Breast epithelium (tissue), 3 donors: ENCODE measurements around the gene HIVEP2.

Experiments used
- CTCF ChIP-seq, 3 donors: fragments of 450-650 bp; IDR thresholded peaks; one replicate each; pipeline ENCODE4 v1.5.1; 2016 to 2017; ENCODE audit warnings: antibody characterized with exemption in 3 of 3, mild to moderate bottlenecking in 3 of 3, moderate library complexity in 3 of 3
- POLR2A ChIP-seq: fragments of 450-650 bp; IDR thresholded peaks from one replicate; pipeline ENCODE4 v1.6.1; 2016; ENCODE audit warnings: antibody characterized with exemption, mild to moderate bottlenecking, moderate library complexity
- POLR2AphosphoS5 ChIP-seq, 3 donors: sonication (generic); formaldehyde crosslinking; IDR thresholded peaks; one replicate each; pipeline ENCODE4 v1.6.1; 2017; ENCODE audit warnings: antibody characterized with exemption in 3 of 3

DNA sequence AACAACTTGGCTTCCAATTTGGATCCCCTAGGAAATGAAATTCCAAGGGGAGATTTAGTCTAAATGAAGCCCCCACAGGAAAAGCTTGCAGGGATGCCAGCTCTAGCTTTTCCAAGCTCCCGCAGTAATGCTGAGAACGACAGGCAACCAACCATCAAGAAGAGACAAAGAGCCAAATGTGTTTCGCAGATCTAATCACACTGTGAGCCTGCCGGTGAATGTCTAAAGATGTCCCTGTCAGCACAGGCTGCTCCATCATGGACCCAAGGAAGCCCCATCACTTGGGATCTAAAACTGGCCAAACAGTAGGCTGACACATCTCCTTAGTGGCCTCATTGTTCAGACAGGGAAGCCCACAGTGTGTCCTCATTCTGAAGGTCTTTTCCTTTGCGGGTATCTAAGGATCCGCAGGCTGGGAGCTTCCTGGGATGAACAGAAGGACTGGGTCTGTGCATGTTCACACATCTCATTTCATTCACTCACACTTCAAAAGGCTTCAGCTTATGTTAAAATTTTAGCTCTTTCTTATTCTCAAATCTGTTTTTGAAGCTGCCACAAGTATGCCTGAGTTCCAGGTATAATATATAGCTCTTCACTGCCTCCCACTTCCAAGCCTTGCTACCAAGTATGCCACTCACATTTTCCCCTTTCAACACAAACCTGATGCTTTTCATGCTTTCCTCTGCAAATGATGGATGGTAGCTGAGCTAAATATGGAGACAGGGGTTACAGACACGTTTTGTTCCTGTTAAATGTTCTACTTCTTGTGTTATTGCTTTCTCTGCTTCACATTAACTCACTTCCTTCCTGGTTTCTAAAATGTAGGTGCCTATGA is 229.8 kb downstream of the HIVEP2 start:
- TF ChIP-seq CTCF (IDR thresholded peaks at IDR 0.05) (no peak), POLR2A (no peak), POLR2AphosphoS5 (IDR thresholded peaks at IDR 0.05) (no peak)
